HEK293 (cell line): ENCODE results near the gene GJD3.
A peak's percentile ranks its signal among the peaks of the same experiment; 100 is the strongest.

ENCODE experiments used
- CTCF ChIA-PET: fragments of 350-600 bp; formaldehyde crosslinking; extraction: SDS; loops from one replicate; lab custom pipeline; 2021; ENCODE audit warnings: antibody characterized with exemption; lab: Yijun Ruan, JAX
- POLR2A ChIA-PET: fragments of 300-600 bp; formaldehyde crosslinking; extraction: SDS; loops from one replicate; lab custom pipeline; 2020; ENCODE audit warnings: antibody characterized with exemption, inconsistent platforms; lab: Yijun Ruan, JAX
- H3K27ac ChIP-seq: fragments of 200-500 bp; sonication (Bioruptor generic); 2 replicates; pipeline ENCODE4 v1.5.1; 2014; ENCODE audit warnings: low read depth, low read length, control low read depth, inconsistent platforms; ENCODE audit errors: extremely low read depth
- H3K36me3 ChIP-seq, 2 experiments: fragments of 200-500 bp in 1 of 2; sonication (Bioruptor generic) in 1 of 2; 1 replicate in 1 of 2; 2 replicates in 1 of 2; pipeline ENCODE4 v1.5.1; 2014 to 2017; ENCODE audit warnings: inconsistent platforms in 2 of 2, low read length in 2 of 2; ENCODE audit not compliant: control insufficient read depth in 2 of 2, insufficient read depth in 1 of 2
- H3K4me1 ChIP-seq: fragments of 200-500 bp; sonication (Bioruptor generic); 2 replicates; pipeline ENCODE4 v1.5.1; 2014; ENCODE audit warnings: mild to moderate bottlenecking, low read length, inconsistent platforms; ENCODE audit not compliant: control insufficient read depth, insufficient read depth
- H3K4me3 ChIP-seq: 2 replicates; pipeline ENCODE4 v1.5.1; 2011; ENCODE audit warnings: low read depth, mild to moderate bottlenecking, control low read depth, low read length, moderate library complexity
- H3K9me3 ChIP-seq: fragments of 200-500 bp; sonication (Bioruptor generic); 2 replicates; pipeline ENCODE4 v1.5.1; 2014; ENCODE audit warnings: low read depth, low read length, inconsistent platforms; ENCODE audit not compliant: control insufficient read depth, insufficient read depth
- GLIS1 ChIP-seq: fragments of 450-650 bp; formaldehyde crosslinking; IDR thresholded peaks from 2 replicates; pipeline ENCODE4 v1.5.1; 2016; ENCODE audit warnings: missing biosample characterization, missing genetic modification characterization
- GLIS2 ChIP-seq: fragments of 450-650 bp; formaldehyde crosslinking; IDR thresholded peaks from 2 replicates; pipeline ENCODE4 v1.5.1; 2016; ENCODE audit warnings: missing biosample characterization, missing genetic modification characterization
- IKZF3 ChIP-seq: fragments of 450-650 bp; IDR thresholded peaks from 2 replicates; pipeline ENCODE4 v1.5.0; 2018; ENCODE audit warnings: missing biosample characterization, mild to moderate bottlenecking, missing genetic modification characterization, moderate library complexity
- KLF10 ChIP-seq: fragments of 450-650 bp; IDR thresholded peaks from 2 replicates; pipeline ENCODE4 v1.5.1; 2018; ENCODE audit warnings: missing biosample characterization, mild to moderate bottlenecking, missing genetic modification characterization
- KLF16 ChIP-seq: fragments of 450-650 bp; formaldehyde crosslinking; IDR thresholded peaks from 2 replicates; pipeline ENCODE4 v1.5.1; 2017; ENCODE audit warnings: missing biosample characterization, missing genetic modification characterization
- PBX3 ChIP-seq: sonication (generic); formaldehyde crosslinking; IDR thresholded peaks from 2 replicates; pipeline ENCODE4 v1.8.1; 2022; ENCODE audit warnings: mild to moderate bottlenecking, moderate library complexity, missing genetic modification reagents
- REPIN1 ChIP-seq: fragments of 450-650 bp; formaldehyde crosslinking; IDR thresholded peaks from 2 replicates; pipeline ENCODE4 v1.5.1; 2017; ENCODE audit warnings: missing biosample characterization, missing genetic modification characterization, low read depth
- TCF7L2 ChIP-seq: IDR thresholded peaks from 2 replicates; pipeline ENCODE4 v1.6.1; 2011; ENCODE audit warnings: low read depth, mild to moderate bottlenecking, inconsistent platforms, low read length, moderate library complexity, borderline replicate concordance
- YY2 ChIP-seq: fragments of 450-650 bp; formaldehyde crosslinking; IDR thresholded peaks from 2 replicates; pipeline ENCODE4 v1.5.1; 2016; ENCODE audit warnings: missing biosample characterization, missing genetic modification characterization
- ZEB2 ChIP-seq: fragments of 450-650 bp; formaldehyde crosslinking; IDR thresholded peaks from 2 replicates; pipeline ENCODE4 v1.5.1; 2016; ENCODE audit warnings: missing biosample characterization, missing genetic modification characterization
- ZFP69B ChIP-seq: fragments of 450-650 bp; formaldehyde crosslinking; IDR thresholded peaks from 2 replicates; pipeline ENCODE4 v1.5.1; 2016; ENCODE audit warnings: missing biosample characterization, missing genetic modification characterization
- ZIC2 ChIP-seq: fragments of 450-650 bp; formaldehyde crosslinking; IDR thresholded peaks from 2 replicates; pipeline ENCODE4 v1.5.1; 2016; ENCODE audit warnings: missing biosample characterization, missing genetic modification characterization
- ZNF140 ChIP-seq: fragments of 450-650 bp; formaldehyde crosslinking; IDR thresholded peaks from 2 replicates; pipeline ENCODE4 v1.5.1; 2016; ENCODE audit warnings: missing biosample characterization, missing genetic modification characterization
- ZNF2 ChIP-seq: fragments of 450-650 bp; formaldehyde crosslinking; IDR thresholded peaks from 2 replicates; pipeline ENCODE4 v1.5.1; 2016; ENCODE audit warnings: missing biosample characterization, missing genetic modification characterization
- ZNF214 ChIP-seq: fragments of 450-650 bp; formaldehyde crosslinking; IDR thresholded peaks from 2 replicates; pipeline ENCODE4 v1.5.1; 2017; ENCODE audit warnings: missing biosample characterization, mild to moderate bottlenecking, missing genetic modification characterization, borderline replicate concordance
- ZNF280D ChIP-seq: fragments of 450-650 bp; formaldehyde crosslinking; IDR thresholded peaks from 2 replicates; pipeline ENCODE4 v1.5.1; 2016; ENCODE audit warnings: missing biosample characterization, missing genetic modification characterization
- ZNF335 ChIP-seq: fragments of 450-650 bp; formaldehyde crosslinking; conservative IDR thresholded peaks from 2 replicates; pipeline ENCODE4 v1.5.1; 2016; ENCODE audit warnings: missing biosample characterization, missing genetic modification characterization
- ZNF341 ChIP-seq: fragments of 450-650 bp; formaldehyde crosslinking; IDR thresholded peaks from 2 replicates; pipeline ENCODE4; 2016; ENCODE audit warnings: low read depth, missing biosample characterization, missing genetic modification characterization
- ZNF354C ChIP-seq: fragments of 450-650 bp; formaldehyde crosslinking; IDR thresholded peaks from 2 replicates; pipeline ENCODE4 v1.5.1; 2016; ENCODE audit warnings: missing biosample characterization, missing genetic modification characterization, low read depth, borderline replicate concordance
- ZNF561 ChIP-seq: fragments of 450-650 bp; IDR thresholded peaks from 2 replicates; pipeline ENCODE4 v1.5.1; 2018; ENCODE audit warnings: missing biosample characterization, missing genetic modification characterization, borderline replicate concordance
- ZNF645 ChIP-seq: fragments of 450-650 bp; formaldehyde crosslinking; IDR thresholded peaks from 2 replicates; pipeline ENCODE4; 2016; ENCODE audit warnings: missing biosample characterization, missing genetic modification characterization

The GJD3 gene

GRCh38 chr17:40345161-40345993 lies 19.2 kb downstream of the GJD3 start (continued):
- TF ChIP-seq PBX3 (CRISPR knock-in tag) (no peak), ZNF561 (tag by site-specific recombination) (peak; percentile 42; the same call in 1 of the 2 replicates), ZNF2 (tag by site-specific recombination) (no peak), REPIN1 (tag by site-specific recombination) (no peak)

- Histone ChIP-seq H3K36me3 (peaks cover 0 to 17% of the 10 kb centered on the region in 2 experiments; a peak in 1 of 3 replicates), H3K27ac (peak overlapping the region; percentile 28; the same call in 1 of the 2 replicates), H3K4me1 (peaks cover 28% of the 10 kb centered on the region), H3K9me3 (no peaks in the 10 kb centered on the region), H3K4me3 (peak overlapping the region; percentile 44)
- CTCF ChIA-PET: interaction anchor here (0.6 to 5.3 kb wide), 9 partner anchors 9 to 191 kb away, joined by 3 to 67 read pairs (median 4); partner anchors contain the start of gene WIPF2
- POLR2A ChIA-PET: interaction anchor here (0.5 to 4.4 kb wide), 11 partner anchors 9 to 126 kb away, joined by 3 to 33 read pairs (median 5); partner anchors contain the start of genes GJD3, TOP2A and WIPF2
- TF ChIP-seq IKZF3 (peak; percentile 10; the same call in 1 of the 2 replicates), GLIS2 (tag by site-specific recombination) (peak; percentile 17; the same call in 1 of the 2 replicates), ZNF335 (tag by site-specific recombination) (peak; percentile 76), GLIS1 (tag by site-specific recombination) (no peak)
These were observed 19.9 kb downstream of the GJD3 start for GRCh38 chr17:40344421-40345160.

GRCh38 chr17:40343219-40344119 lies 21.1 kb downstream of the GJD3 start:
- no peak overlapping the region for H3K27ac ChIP-seq
- POLR2A ChIA-PET: interaction anchor here (0.9 to 4.4 kb wide), 5 partner anchors 16 to 74 kb away, joined by 3 to 33 read pairs (median 5); partner anchors contain the start of gene TOP2A
- TF ChIP-seq ZNF341 (tag by site-specific recombination) (peak; percentile 81), ZNF214 (tag by site-specific recombination) (no peak), ZNF140 (no peak), ZEB2 (tag by site-specific recombination) (no peak), TCF7L2 (no peak), IKZF3 (0 out of 2 replicates have a peak, but pooled peaks have one; percentile 5), KLF10 (tag by site-specific recombination) (no peak), ZFP69B (no peak), KLF16 (tag by site-specific recombination) (no peak), YY2 (no peak), ZNF280D (no peak), ZIC2 (peak; percentile 1; the same call in 1 of the 2 replicates), ZNF645 (tag by site-specific recombination) (no peak), ZNF354C (tag by site-specific recombination) (no peak)

More at GRCh38 chr17:40343219-40344119, 21.1 kb downstream of the GJD3 start:
- no peak overlapping the region; the same call in 1 of the 2 replicates for H3K4me3 ChIP-seq
- H3K36me3 ChIP-seq: peaks cover 0 to 5% of the 10 kb centered on the region in 2 experiments; a peak in 2 of 3 replicates
- H3K4me1 ChIP-seq: peaks cover 28% of the 10 kb centered on the region
- CTCF ChIA-PET: interaction anchor here (0.8 to 5.3 kb wide), 6 partner anchors 13 to 230 kb away, joined by 3 to 67 read pairs (median 4); partner anchors contain the start of gene WIPF2
- H3K9me3 ChIP-seq: no peaks in the 10 kb centered on the region
